A549 (cell line): ENCODE results near the gene WLS.

ENCODE experiments used
- FOSL2 ChIP-seq, 2 experiments: fragments of 450-650 bp in 1 of 2; fragments of >200 bp in 1 of 2; sonication (Bioruptor Twin) in 1 of 2; formaldehyde crosslinking; IDR thresholded peaks; 2 replicates each; pipeline versions ENCODE4 v1.5.0 to v1.6.1; 2016 to 2020; ENCODE audit warnings: mild to moderate bottlenecking in 1 of 2, moderate library complexity in 1 of 2
- POLR2A ChIP-seq: IDR thresholded peaks from 2 replicates; pipeline ENCODE4 v1.6.1; 2012; ENCODE audit warnings: mild to moderate bottlenecking, low read length
- TF ChIP-seq, protein P1 (sequence below): fragments of >200 bp; sonication (Bioruptor Twin); formaldehyde crosslinking; IDR thresholded peaks from 3 replicates; pipeline ENCODE4 v1.5.1; 2016
- TF ChIP-seq, protein P2 (sequence below): fragments of 200-600 bp; sonication (generic); IDR thresholded peaks from 2 replicates; pipeline ENCODE4 v1.6.1; 2016; ENCODE audit warnings: antibody characterized with exemption, mild to moderate bottlenecking, moderate library complexity

GRCh38 chr1:68210829-68211228 is 21.5 kb downstream of the WLS start:
- TF ChIP-seq, protein P1, sequence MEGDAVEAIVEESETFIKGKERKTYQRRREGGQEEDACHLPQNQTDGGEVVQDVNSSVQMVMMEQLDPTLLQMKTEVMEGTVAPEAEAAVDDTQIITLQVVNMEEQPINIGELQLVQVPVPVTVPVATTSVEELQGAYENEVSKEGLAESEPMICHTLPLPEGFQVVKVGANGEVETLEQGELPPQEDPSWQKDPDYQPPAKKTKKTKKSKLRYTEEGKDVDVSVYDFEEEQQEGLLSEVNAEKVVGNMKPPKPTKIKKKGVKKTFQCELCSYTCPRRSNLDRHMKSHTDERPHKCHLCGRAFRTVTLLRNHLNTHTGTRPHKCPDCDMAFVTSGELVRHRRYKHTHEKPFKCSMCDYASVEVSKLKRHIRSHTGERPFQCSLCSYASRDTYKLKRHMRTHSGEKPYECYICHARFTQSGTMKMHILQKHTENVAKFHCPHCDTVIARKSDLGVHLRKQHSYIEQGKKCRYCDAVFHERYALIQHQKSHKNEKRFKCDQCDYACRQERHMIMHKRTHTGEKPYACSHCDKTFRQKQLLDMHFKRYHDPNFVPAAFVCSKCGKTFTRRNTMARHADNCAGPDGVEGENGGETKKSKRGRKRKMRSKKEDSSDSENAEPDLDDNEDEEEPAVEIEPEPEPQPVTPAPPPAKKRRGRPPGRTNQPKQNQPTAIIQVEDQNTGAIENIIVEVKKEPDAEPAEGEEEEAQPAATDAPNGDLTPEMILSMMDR, result no peak
- TF ChIP-seq, protein P2, sequence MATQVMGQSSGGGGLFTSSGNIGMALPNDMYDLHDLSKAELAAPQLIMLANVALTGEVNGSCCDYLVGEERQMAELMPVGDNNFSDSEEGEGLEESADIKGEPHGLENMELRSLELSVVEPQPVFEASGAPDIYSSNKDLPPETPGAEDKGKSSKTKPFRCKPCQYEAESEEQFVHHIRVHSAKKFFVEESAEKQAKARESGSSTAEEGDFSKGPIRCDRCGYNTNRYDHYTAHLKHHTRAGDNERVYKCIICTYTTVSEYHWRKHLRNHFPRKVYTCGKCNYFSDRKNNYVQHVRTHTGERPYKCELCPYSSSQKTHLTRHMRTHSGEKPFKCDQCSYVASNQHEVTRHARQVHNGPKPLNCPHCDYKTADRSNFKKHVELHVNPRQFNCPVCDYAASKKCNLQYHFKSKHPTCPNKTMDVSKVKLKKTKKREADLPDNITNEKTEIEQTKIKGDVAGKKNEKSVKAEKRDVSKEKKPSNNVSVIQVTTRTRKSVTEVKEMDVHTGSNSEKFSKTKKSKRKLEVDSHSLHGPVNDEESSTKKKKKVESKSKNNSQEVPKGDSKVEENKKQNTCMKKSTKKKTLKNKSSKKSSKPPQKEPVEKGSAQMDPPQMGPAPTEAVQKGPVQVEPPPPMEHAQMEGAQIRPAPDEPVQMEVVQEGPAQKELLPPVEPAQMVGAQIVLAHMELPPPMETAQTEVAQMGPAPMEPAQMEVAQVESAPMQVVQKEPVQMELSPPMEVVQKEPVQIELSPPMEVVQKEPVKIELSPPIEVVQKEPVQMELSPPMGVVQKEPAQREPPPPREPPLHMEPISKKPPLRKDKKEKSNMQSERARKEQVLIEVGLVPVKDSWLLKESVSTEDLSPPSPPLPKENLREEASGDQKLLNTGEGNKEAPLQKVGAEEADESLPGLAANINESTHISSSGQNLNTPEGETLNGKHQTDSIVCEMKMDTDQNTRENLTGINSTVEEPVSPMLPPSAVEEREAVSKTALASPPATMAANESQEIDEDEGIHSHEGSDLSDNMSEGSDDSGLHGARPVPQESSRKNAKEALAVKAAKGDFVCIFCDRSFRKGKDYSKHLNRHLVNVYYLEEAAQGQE, result no peak
- TF ChIP-seq POLR2A, result no peak
- TF ChIP-seq FOSL2 (IDR thresholded peaks at IDR 0.05), result no peak
- no peak for TF ChIP-seq FOSL2 (CRISPR knock-in tag; IDR thresholded peaks at IDR 0.05)
